HepG2 (cell line): ENCODE measurements around the gene EBF4. TPM values are rescaled to one million over a fixed set of nuclear protein-coding genes. Genes with fewer than 3 reads are reported as not detected.
A peak's percentile ranks its signal among the peaks of the same experiment; 100 is the strongest.

Experiments
- ATAC-seq: fragments of 200-7000 bp; cut with Tn5 transposase; 3 replicates; pipeline ENCODE4 v1.9.1; 2020; ENCODE audit warnings: mild to moderate bottlenecking, moderate library complexity
- BruUV-seq: library from RNA; stranded (reverse); fragments of 400-500 nt; replicated peaks from 2 replicates; lab custom pipeline; 2021; lab: Mats Ljungman, UMichigan
- CTCF ChIA-PET: fragments of 300-600 bp; formaldehyde crosslinking; extraction: SDS; loops from one replicate; lab custom pipeline; 2021; ENCODE audit warnings: low total read pairs, inconsistent platforms, low intra/inter-chr PET ratio; lab: Yijun Ruan, JAX
- POLR2A ChIA-PET: fragments of 350-600 bp; sonication (Branson Sonifier 250); formaldehyde crosslinking; loops from one replicate; lab custom pipeline; 2020; ENCODE audit warnings: antibody characterized with exemption, inconsistent platforms; lab: Yijun Ruan, JAX
- DNase-seq: peaks from one replicate; pipeline ENCODE4 v3.0.0-alpha.2; 2015; ENCODE audit warnings: low spot score
- FAIRE-seq: peaks from 3 replicates; lab custom pipeline; 2011; peaks lifted over from hg19 to GRCh38; lab: Jason Lieb, UNC
- H2AFZ ChIP-seq: one replicate; pipeline ENCODE4 v1.6.1; 2011; ENCODE audit warnings: low read length, inconsistent platforms
- H3K27ac ChIP-seq: fragments of 300-600 bp; 3 replicates; pipeline ENCODE4 v1.8.0; 2011; ENCODE audit warnings: mixed run types, mild to moderate bottlenecking, mixed read lengths, low read length, inconsistent platforms; ENCODE audit not compliant: insufficient read depth; ENCODE audit errors: extremely low read length
- H3K27me3 ChIP-seq, 2 experiments: fragments of 200-600 bp in 1 of 2; 2 replicates in 1 of 2; 3 replicates in 1 of 2; pipeline versions ENCODE4 v1.6.0 to v1.8.0; 2011; ENCODE audit warnings: low read length in 2 of 2, mild to moderate bottlenecking in 2 of 2, moderate library complexity in 2 of 2, inconsistent platforms in 1 of 2; ENCODE audit not compliant: insufficient read depth in 2 of 2, control insufficient read depth in 1 of 2
- H3K36me3 ChIP-seq, 2 experiments: fragments of 200-600 bp in 1 of 2; replicated peaks in 1 of 2; 2 replicates in 1 of 2; 3 replicates in 1 of 2; pipeline versions ENCODE4 v1.5.1 to v1.8.0; 2011; ENCODE audit warnings: low read length in 2 of 2, inconsistent platforms in 1 of 2; ENCODE audit not compliant: insufficient read depth in 2 of 2, control insufficient read depth in 1 of 2
- H3K4me1 ChIP-seq: 2 replicates; pipeline ENCODE4 v1.5.1; 2012; ENCODE audit warnings: low read length, inconsistent platforms; ENCODE audit not compliant: insufficient read depth
- H3K4me2 ChIP-seq: 2 replicates; pipeline ENCODE4 v1.6.0; 2011; ENCODE audit warnings: low read depth, low read length, inconsistent platforms
- H3K4me3 ChIP-seq, 3 experiments: fragments of 200-600 bp in 1 of 3; sonication (generic), shearing (Covaris generic) in 1 of 3; replicated peaks in 1 of 3; 2 replicates each; pipeline ENCODE4 v1.5.1; 2011 to 2016; ENCODE audit warnings: low read length in 3 of 3, inconsistent platforms in 2 of 3, low read depth in 2 of 3, mild to moderate bottlenecking in 2 of 3, control low read depth in 1 of 3, mixed read lengths in 1 of 3; ENCODE audit not compliant: insufficient read depth in 1 of 3
- H3K79me2 ChIP-seq: one replicate; pipeline ENCODE4 v1.6.1; 2011; ENCODE audit warnings: low read length, inconsistent platforms; ENCODE audit not compliant: insufficient read depth
- H3K9ac ChIP-seq: 2 replicates; pipeline ENCODE4 v1.6.0; 2011; ENCODE audit warnings: mild to moderate bottlenecking, low read depth, low read length, inconsistent platforms; ENCODE audit not compliant: insufficient read depth
- H3K9me3 ChIP-seq: 2 replicates; pipeline ENCODE4 v1.5.1; 2012; ENCODE audit warnings: mild to moderate bottlenecking, low read length
- H4K20me1 ChIP-seq: 2 replicates; pipeline ENCODE4 v1.6.0; 2011; ENCODE audit warnings: inconsistent platforms, mild to moderate bottlenecking, low read length, moderate library complexity; ENCODE audit not compliant: insufficient read depth
- EZH2 ChIP-seq: conservative IDR thresholded peaks from 2 replicates; pipeline ENCODE4 v1.6.1; 2012; ENCODE audit warnings: mild to moderate bottlenecking, low read depth, low read length, moderate library complexity
- KDM4B ChIP-seq: sonication (generic); formaldehyde crosslinking; IDR thresholded peaks from 2 replicates; pipeline ENCODE4 v1.4.0; 2020; ENCODE audit warnings: missing genetic modification reagents
- MAFF ChIP-seq: IDR thresholded peaks from 2 replicates; pipeline ENCODE4 v1.6.1; 2011; ENCODE audit warnings: low read depth, low read length, improper control_type of control experiment
- SKI ChIP-seq: fragments of 450-650 bp; IDR thresholded peaks from one replicate; pipeline ENCODE4 v1.6.1; 2018; ENCODE audit warnings: mild to moderate bottlenecking; ENCODE audit not compliant: partially characterized antibody
- XRCC5 ChIP-seq: fragments of 200-400 bp; formaldehyde crosslinking; optimal IDR thresholded peaks from 2 replicates; pipeline ENCODE3; 2017; ENCODE audit warnings: mild to moderate bottlenecking, low read length
- ZNF33B ChIP-seq: sonication (generic); formaldehyde crosslinking; IDR thresholded peaks from 2 replicates; pipeline ENCODE4 v1.5.1; 2020; ENCODE audit warnings: mild to moderate bottlenecking, missing genetic modification reagents
- ZNF383 ChIP-seq: sonication (generic); formaldehyde crosslinking; IDR thresholded peaks from 2 replicates; pipeline ENCODE4 v1.4.0; 2020; ENCODE audit warnings: missing genetic modification reagents, mild to moderate bottlenecking, borderline replicate concordance
- ZNF430 ChIP-seq: sonication (generic); formaldehyde crosslinking; IDR thresholded peaks from 2 replicates; pipeline ENCODE4 v1.9.0; 2021; ENCODE audit warnings: mild to moderate bottlenecking, missing genetic modification reagents
- ZNF432 ChIP-seq: sonication (generic); formaldehyde crosslinking; IDR thresholded peaks from 2 replicates; pipeline ENCODE4 v1.5.0; 2020; ENCODE audit warnings: missing genetic modification reagents, mild to moderate bottlenecking, borderline replicate concordance
- ZNF749 ChIP-seq: sonication (generic); formaldehyde crosslinking; IDR thresholded peaks from 2 replicates; pipeline ENCODE4 v1.8.0; 2022; ENCODE audit warnings: mild to moderate bottlenecking, missing genetic modification reagents, moderate library complexity, borderline replicate concordance
- WGBS: methylation state at CpG from one replicate; pipeline ENCODE4 v1.1.6; 2017; ENCODE audit warnings: low lambda C conversion rate; 5-methylcytosine and 5-hydroxymethylcytosine counted together
- in situ Hi-C: cut with HindIII; loops from 2 replicates; pipeline ENCODE4 v1.10.0; 2017; ENCODE audit warnings: low pct_unique_long_range_greater_than_20kb; ENCODE audit not compliant: extremely low pct_ligation_motif_present
- intact Hi-C: fragments of 100-400 bp; cut with micrococcal nuclease; formaldehyde crosslinking; loops from one replicate; pipeline ENCODE4 v1.10.0; 2022; ENCODE audit not compliant: unreplicated experiment
- polyA plus RNA-seq, 8 experiments: library from polyadenylated mRNA; depleted of rRNA in 3 of 8; stranded (reverse) in 7 of 8; unstranded in 1 of 8; fragments of >200 nt; fragmentation: Illumina TruSeq in 4 of 8; extraction: Trizol in 4 of 8; gene quantifications; 2 replicates each; pipeline versions ENCODE4 v1.2.1 to v1.2.3, GENCODE V29; 2011 to 2016; ENCODE audit warnings: low read depth in 4 of 8, missing spikeins in 1 of 8, mixed read lengths in 1 of 8; ENCODE audit not compliant: insufficient read depth in 1 of 8
- total RNA-seq, 5 experiments: library from RNA; depleted of rRNA; stranded (reverse); fragments of >200 nt; fragmentation: Illumina TruSeq; extraction: Trizol; gene quantifications; 2 replicates each; pipeline ENCODE4 v1.2.3, GENCODE V29; 2016; ENCODE audit warnings: low read depth in 1 of 5
- TF ChIP-seq, protein P1 (sequence below): sonication (generic); formaldehyde crosslinking; IDR thresholded peaks from 2 replicates; pipeline ENCODE4 v1.4.0; 2020; ENCODE audit warnings: missing genetic modification reagents, mild to moderate bottlenecking, borderline replicate concordance

Gene EBF4
- total and polyA plus RNA-seq, 2 of the 13 experiments (the other 11 are each of a cell fraction or from before 2014, with no cell fraction given), result 0.84 to 2.2 TPM

DNA sequence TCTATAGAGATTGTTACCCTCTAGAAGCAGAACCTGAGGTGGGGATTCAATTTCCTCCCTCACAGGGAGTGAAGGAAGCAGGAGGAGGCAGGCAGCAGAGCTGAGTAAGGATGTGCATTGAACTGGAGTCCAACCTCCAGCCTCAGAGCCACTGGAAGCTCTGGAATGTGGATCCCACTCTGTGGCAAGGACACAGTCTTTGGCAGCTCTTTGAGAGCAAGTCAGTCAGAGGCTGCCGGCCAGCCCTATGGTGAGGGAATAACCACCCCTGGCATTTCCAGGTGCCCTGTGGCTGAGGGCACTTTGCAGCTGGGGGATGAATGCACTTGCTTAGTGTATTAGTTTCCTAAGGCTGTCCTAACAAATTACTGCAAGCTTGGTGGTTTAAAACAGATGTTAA lies 37.2 kb downstream of the EBF4 start (continued):
- TF ChIP-seq, protein P1, sequence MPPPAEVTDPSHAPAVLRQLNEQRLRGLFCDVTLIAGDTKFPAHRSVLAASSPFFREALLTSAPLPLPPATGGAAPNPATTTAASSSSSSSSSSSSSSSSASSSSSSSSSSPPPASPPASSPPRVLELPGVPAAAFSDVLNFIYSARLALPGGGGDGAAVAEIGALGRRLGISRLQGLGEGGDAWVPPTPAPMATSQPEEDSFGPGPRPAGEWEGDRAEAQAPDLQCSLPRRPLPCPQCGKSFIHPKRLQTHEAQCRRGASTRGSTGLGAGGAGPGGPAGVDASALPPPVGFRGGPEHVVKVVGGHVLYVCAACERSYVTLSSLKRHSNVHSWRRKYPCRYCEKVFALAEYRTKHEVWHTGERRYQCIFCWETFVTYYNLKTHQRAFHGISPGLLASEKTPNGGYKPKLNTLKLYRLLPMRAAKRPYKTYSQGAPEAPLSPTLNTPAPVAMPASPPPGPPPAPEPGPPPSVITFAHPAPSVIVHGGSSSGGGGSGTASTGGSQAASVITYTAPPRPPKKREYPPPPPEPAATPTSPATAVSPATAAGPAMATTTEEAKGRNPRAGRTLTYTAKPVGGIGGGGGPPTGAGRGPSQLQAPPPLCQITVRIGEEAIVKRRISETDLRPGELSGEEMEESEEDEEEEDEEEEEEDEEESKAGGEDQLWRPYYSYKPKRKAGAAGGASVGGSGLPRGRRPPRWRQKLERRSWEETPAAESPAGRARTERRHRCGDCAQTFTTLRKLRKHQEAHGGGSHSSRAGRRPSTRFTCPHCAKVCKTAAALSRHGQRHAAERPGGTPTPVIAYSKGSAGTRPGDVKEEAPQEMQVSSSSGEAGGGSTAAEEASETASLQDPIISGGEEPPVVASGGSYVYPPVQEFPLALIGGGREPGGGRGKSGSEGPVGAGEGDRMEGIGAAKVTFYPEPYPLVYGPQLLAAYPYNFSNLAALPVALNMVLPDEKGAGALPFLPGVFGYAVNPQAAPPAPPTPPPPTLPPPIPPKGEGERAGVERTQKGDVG (CRISPR knock-in tag), result no peak
- no peak for TF ChIP-seq ZNF430
- no peak for TF ChIP-seq MAFF

DNA sequence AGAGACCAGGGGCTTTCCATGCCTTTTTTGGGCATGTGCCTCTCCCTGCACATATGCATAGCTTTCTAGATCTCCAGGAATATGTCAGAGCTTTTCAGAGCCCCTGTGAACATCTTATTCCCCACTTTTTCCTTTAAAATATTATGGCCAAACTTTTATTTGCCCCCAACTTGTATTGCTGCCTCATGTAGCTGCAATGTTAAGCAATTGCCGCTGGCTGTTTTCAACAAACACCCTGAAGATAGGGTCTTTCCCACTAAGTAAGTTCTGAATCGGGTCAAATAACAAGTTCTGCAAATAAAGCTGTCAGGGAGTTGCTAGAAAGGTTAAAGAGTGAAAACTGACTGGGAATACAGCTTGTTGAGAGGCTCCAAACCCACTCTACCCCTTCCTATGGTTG lies 42.3 kb downstream of the EBF4 start:
- no peaks in the 10 kb centered on the region for H3K79me2 ChIP-seq
- CTCF ChIA-PET, result no interaction called here
- H3K27me3 ChIP-seq, result peaks cover 7 to 42% of the 10 kb centered on the region in 2 experiments
- POLR2A ChIA-PET, result no interaction called here
- no peaks in the 10 kb centered on the region for H3K9me3 ChIP-seq
- no peak overlapping the region for H3K9ac ChIP-seq
- H3K4me3 ChIP-seq, result no peak overlapping the region
- TF ChIP-seq XRCC5, result no peak
- TF ChIP-seq ZNF383, result no peak
- TF ChIP-seq EZH2, result no peak
- TF ChIP-seq ZNF33B (CRISPR knock-in tag), result no peak
- TF ChIP-seq KDM4B (CRISPR knock-in tag), result no peak
- no peak for TF ChIP-seq ZNF749 (CRISPR knock-in tag)
- no peak for TF ChIP-seq SKI
- TF ChIP-seq ZNF432 (CRISPR knock-in tag), result peak; percentile 94; the same call in 1 of the 2 replicates
- FAIRE-seq (no peak), ATAC-seq (no peak), DNase-seq (no peak)
- H3K4me2 ChIP-seq, result no peak overlapping the region
- H3K36me3 ChIP-seq, result no peaks in the 10 kb centered on the region
- no peak overlapping the region for H2AFZ ChIP-seq
- WGBS, result 1% methylated on average over 2 of the region's 2 CpGs
- intact Hi-C loops (no loop called here), in situ Hi-C loops (no loop called here)
- H3K4me1 ChIP-seq, result no peaks in the 10 kb centered on the region
- no peaks in the 10 kb centered on the region for H4K20me1 ChIP-seq
- H3K27ac ChIP-seq, result no peak overlapping the region
- BruUV-seq, result no TSS peak
